Left lung (tissue), 10 donors: ENCODE results near the gene FCHSD1. TPM values are rescaled to one million over a fixed set of nuclear protein-coding genes. Genes with fewer than 3 reads are reported as not detected.

Experiments
- ATAC-seq: fragments of 200-7000 bp; cut with Tn5 transposase; one replicate; pipeline ENCODE4 v1.9.1; 2020; ENCODE audit warnings: moderate library complexity
- DNase-seq, 4 donors: peaks; one replicate each; pipeline ENCODE4 v3.0.0-alpha.2; 2013 to 2020
- H3K27ac ChIP-seq, 2 donors: fragments of 200-600 bp; sonication (generic) in 1 of 2; one replicate each; pipeline versions ENCODE4 v1.5.0 to v1.8.0; 2020 to 2021
- H3K27me3 ChIP-seq, 2 donors: fragments of 200-600 bp; sonication (generic) in 1 of 2; one replicate each; pipeline versions ENCODE4 v1.5.0 to v1.8.0; 2020 to 2021
- H3K36me3 ChIP-seq, 2 donors: fragments of 200-600 bp; sonication (generic) in 1 of 2; one replicate each; pipeline versions ENCODE4 v1.5.0 to v1.8.0; 2020 to 2021
- H3K4me1 ChIP-seq, 2 donors: fragments of 200-600 bp; one replicate each; pipeline ENCODE4 v1.8.0; 2021
- H3K4me3 ChIP-seq, 2 donors: fragments of 200-600 bp; sonication (generic) in 1 of 2; one replicate each; pipeline versions ENCODE4 v1.5.0 to v1.8.0; 2020 to 2021; ENCODE audit warnings: mild to moderate bottlenecking in 1 of 2
- H3K9me3 ChIP-seq, 2 donors: fragments of 200-600 bp; sonication (generic) in 1 of 2; one replicate each; pipeline versions ENCODE4 v1.5.0 to v1.8.0; 2020 to 2021
- CTCF ChIP-seq, 2 donors: fragments of 200-600 bp; sonication (generic) in 1 of 2; IDR thresholded peaks; one replicate each; pipeline versions ENCODE4 v1.5.0 to v1.8.0; 2021; ENCODE audit warnings: antibody characterized with exemption in 2 of 2
- intact Hi-C, 2 donors: fragments of 100-400 bp; cut with DNase I; formaldehyde crosslinking; loops; one replicate each; pipeline versions ENCODE4 v1.11.2 to v1.14.2; 2022
- polyA plus RNA-seq, 6 donors: library from polyadenylated mRNA; unstranded; fragments of 120-200 nt; gene quantifications; one replicate each; pipeline ENCODE4 v1.2.1, GENCODE V29; 2013; ENCODE audit not compliant: insufficient read length in 6 of 6
- total RNA-seq, 2 donors: library from RNA; stranded (reverse); fragmentation: NEBNext Ultra II Directional; extraction: Animal tissue kit (Norgen Biotek cat#: 25700); gene quantifications; one replicate each; pipeline ENCODE4 v1.2.1, GENCODE V29; 2021
- donor health status: DM: no; HTN: yes; CAD: no.
- donor health status: DM: no; HTN: no; CAD: no.

The FCHSD1 gene
- total and polyA plus RNA-seq, 8 donors = 17.4 to 29.7 (median 21.3) TPM

- no peak overlapping the region for H3K4me3 ChIP-seq
- H3K27ac ChIP-seq = no peak overlapping the region
- ATAC-seq = no peak
- intact Hi-C loops = no loop called here
- no peaks in the 10 kb centered on the region for H3K9me3 ChIP-seq
- H3K27me3 ChIP-seq = no peaks in the 10 kb centered on the region
- DNase-seq = no peak
- no peak for TF ChIP-seq CTCF (IDR thresholded peaks at IDR 0.05)
- H3K36me3 ChIP-seq = peaks cover 0 to 67% of the 10 kb centered on the region in 2 donors
- peaks cover 3 to 9% of the 10 kb centered on the region in 2 donors for H3K4me1 ChIP-seq
These were observed 10.8 kb upstream of the FCHSD1 start for GRCh38 chr5:141662028-141662427.

- Histone ChIP-seq H3K27me3 (no peaks in the 10 kb centered on the region), H3K9me3 (no peaks in the 10 kb centered on the region), H3K36me3 (peaks cover 0 to 84% of the 10 kb centered on the region in 2 donors), H3K4me1 (no peaks in the 10 kb centered on the region), H3K4me3 (no peak overlapping the region), H3K27ac (no peak overlapping the region)
- no peak for ATAC-seq
- intact Hi-C loops = no loop called here
- DNase-seq = no peak
- no peak for TF ChIP-seq CTCF (IDR thresholded peaks at IDR 0.05)
These were observed 6.8 kb upstream of the FCHSD1 start for GRCh38 chr5:141657937-141658545.

- no peak for TF ChIP-seq CTCF (IDR thresholded peaks at IDR 0.05)
- Histone ChIP-seq H3K27me3 (no peaks in the 10 kb centered on the region), H3K27ac (no peak overlapping the region), H3K9me3 (no peaks in the 10 kb centered on the region), H3K36me3 (peaks cover 0 to 79% of the 10 kb centered on the region in 2 donors), H3K4me1 (no peaks in the 10 kb centered on the region), H3K4me3 (no peak overlapping the region)
- DNase-seq = no peak
- no peak for ATAC-seq
- intact Hi-C loops = no loop called here
These were observed 6.2 kb upstream of the FCHSD1 start for GRCh38 chr5:141657404-141657803.

GRCh38 chr5:141656396-141656795, 5.2 kb upstream of the FCHSD1 start:
- no peaks in the 10 kb centered on the region for H3K27me3 ChIP-seq
- H3K36me3 ChIP-seq = peaks cover 0 to 69% of the 10 kb centered on the region in 2 donors
- H3K9me3 ChIP-seq = no peaks in the 10 kb centered on the region
- ATAC-seq (no peak), DNase-seq (no peak)
- intact Hi-C loops = no loop called here
- no peak for TF ChIP-seq CTCF (IDR thresholded peaks at IDR 0.05)
- no peak overlapping the region for H3K27ac ChIP-seq
- peaks cover 0 to 9% of the 10 kb centered on the region in 2 donors for H3K4me1 ChIP-seq
- no peak overlapping the region for H3K4me3 ChIP-seq

GRCh38 chr5:141655020-141655419, 3.8 kb upstream of the FCHSD1 start:
- no peak overlapping the region for H3K27ac ChIP-seq
- DNase-seq (no peak), ATAC-seq (no peak)
- no peaks in the 10 kb centered on the region for H3K27me3 ChIP-seq
- intact Hi-C loops = no loop called here
- H3K4me3 ChIP-seq = no peak overlapping the region
- TF ChIP-seq CTCF (IDR thresholded peaks at IDR 0.05) = no peak
- H3K4me1 ChIP-seq = peaks cover 0 to 21% of the 10 kb centered on the region in 2 donors
- no peaks in the 10 kb centered on the region for H3K9me3 ChIP-seq
- H3K36me3 ChIP-seq = peaks cover 0 to 66% of the 10 kb centered on the region in 2 donors
